ENCODE data around the gene ZNF462.

The ZNF462 gene

DNA sequence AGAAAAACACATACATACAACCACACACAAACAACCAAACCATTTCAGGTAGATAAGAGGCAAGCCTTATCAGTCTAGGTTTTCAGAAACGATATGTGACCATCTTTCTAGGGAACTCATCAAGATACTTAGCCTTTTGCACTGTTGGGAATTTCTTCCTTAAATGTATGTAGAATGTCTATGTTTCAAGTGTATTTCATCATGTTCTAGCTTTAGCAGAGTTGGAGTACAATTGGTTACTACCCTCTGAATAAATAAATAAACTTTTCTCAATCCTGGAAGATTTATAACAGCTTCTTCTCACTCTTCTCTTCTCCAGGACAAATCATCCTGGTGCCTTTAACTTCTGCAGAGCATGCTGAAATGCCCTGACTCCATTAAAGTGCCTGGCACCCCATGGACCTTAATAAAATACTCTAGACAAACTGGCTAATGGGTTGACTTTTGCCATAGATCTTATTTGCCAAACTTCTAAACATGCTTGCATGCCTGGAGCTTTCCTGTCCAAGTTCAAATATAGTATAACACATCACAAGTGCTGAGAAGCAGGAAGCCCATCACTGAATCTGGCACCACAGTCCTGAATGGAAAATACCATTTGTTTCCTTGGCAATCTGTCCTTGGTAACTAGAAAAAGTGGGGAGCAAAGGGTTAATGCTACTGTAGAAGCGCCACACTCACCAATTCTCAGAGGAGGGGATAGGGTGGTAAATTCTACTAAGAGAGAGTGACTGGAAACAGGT is 33.1 kb upstream of the ZNF462 start:
- WGBS (ENCODE audit: insufficient coverage): 100% methylated on average over 1 of the region's 2 CpGs
- no peak overlapping the region for H3K27ac ChIP-seq (ENCODE audit: insufficient read depth in 1 of 2, low read depth in 1 of 2, low read length in 2 of 2, poor library complexity in 1 of 2, severe bottlenecking in 2 of 2)
- POLR2A ChIA-PET: no interaction called here

DNA sequence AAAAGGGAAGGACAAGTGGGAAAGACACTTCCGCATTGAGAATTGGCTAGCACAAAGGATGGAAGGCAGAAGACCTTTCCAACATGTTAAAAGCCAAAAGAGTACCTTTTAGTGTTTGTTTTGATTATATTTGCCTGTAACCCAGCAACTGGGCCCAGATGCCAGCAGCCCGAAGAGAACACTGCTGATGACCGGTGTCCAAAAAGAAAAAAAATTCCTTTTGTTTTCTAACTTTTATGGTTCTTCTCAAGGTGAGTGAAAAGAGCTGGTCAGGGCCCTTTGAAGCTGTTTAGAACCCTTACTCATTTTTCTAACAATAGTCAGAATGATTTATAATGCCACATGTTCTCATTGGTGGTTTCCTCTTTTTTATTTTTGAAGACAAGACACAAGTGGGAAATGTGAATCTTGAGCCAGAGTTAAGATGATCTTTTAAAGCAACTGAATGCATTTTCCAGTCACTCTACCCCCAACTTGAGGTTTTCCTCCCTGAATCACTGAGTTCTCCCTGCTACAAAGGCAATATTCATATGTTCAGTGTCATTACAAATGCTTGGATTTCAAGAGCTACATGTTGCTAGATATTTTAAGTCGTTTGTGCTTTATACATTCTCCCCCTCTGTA is 32.3 kb upstream of the ZNF462 start:
- Histone ChIP-seq H3K27ac (ENCODE audit: insufficient read depth in 1 of 2, low read depth in 1 of 2, low read length in 2 of 2, poor library complexity in 1 of 2, severe bottlenecking in 2 of 2) (peak overlapping the region in 1 of 2 experiments; percentile 11), H3K27me3 (replicated peaks in 2 of 5; ENCODE audit: control insufficient read depth in 4 of 5, insufficient read depth in 5 of 5, low read length in 4 of 5) (no peaks in the 10 kb centered on the region), H3K4me1 (ENCODE audit: control extremely low read depth in 1 of 4, control insufficient read depth in 4 of 4, insufficient read depth in 4 of 4, low read length in 3 of 4) (peaks cover 0 to 14% (median 13%) of the 10 kb centered on the region in 4 experiments), H3K4me3 (ENCODE audit: control insufficient read depth in 1 of 7, extremely low read depth in 1 of 7, insufficient read depth in 4 of 7, low read depth in 2 of 7, low read length in 6 of 7) (no peak overlapping the region), H3K36me3 (ENCODE audit: control insufficient read depth in 4 of 4, insufficient read depth in 4 of 4, low read length in 3 of 4) (no peaks in the 10 kb centered on the region), H3K9me3 (ENCODE audit: control extremely low read depth in 1 of 5, control insufficient read depth in 4 of 5, insufficient read depth in 2 of 5, low read depth in 1 of 5, low read length in 4 of 5) (no peaks in the 10 kb centered on the region)
- peak in 2 of 3 donors; percentile 42 to 50 for DNase-seq
- POLR2A ChIA-PET: no interaction called here
- 45% methylated on average over 2 of the region's 4 CpGs for WGBS (ENCODE audit: insufficient coverage)
- CTCF ChIA-PET: no interaction called here

More for the DNA sequence above, 33.1 kb upstream of the ZNF462 start:
- H3K36me3 ChIP-seq (ENCODE audit: control insufficient read depth in 4 of 4, insufficient read depth in 4 of 4, low read length in 3 of 4): no peaks in the 10 kb centered on the region
- H3K4me1 ChIP-seq (ENCODE audit: control extremely low read depth in 1 of 4, control insufficient read depth in 4 of 4, insufficient read depth in 4 of 4, low read length in 3 of 4): peaks cover 0 to 14% (median 13%) of the 10 kb centered on the region in 4 experiments
- H3K4me3 ChIP-seq (ENCODE audit: control insufficient read depth in 1 of 7, extremely low read depth in 1 of 7, insufficient read depth in 4 of 7, low read depth in 2 of 7, low read length in 6 of 7): no peak overlapping the region
- DNase-seq: peak in 1 of 3 donors; percentile 24
- H3K9me3 ChIP-seq (ENCODE audit: control extremely low read depth in 1 of 5, control insufficient read depth in 4 of 5, insufficient read depth in 2 of 5, low read depth in 1 of 5, low read length in 4 of 5): no peaks in the 10 kb centered on the region
- CTCF ChIA-PET: no interaction called here
- H3K27me3 ChIP-seq (replicated peaks in 2 of 5; ENCODE audit: control insufficient read depth in 4 of 5, insufficient read depth in 5 of 5, low read length in 4 of 5): no peaks in the 10 kb centered on the region

DNA sequence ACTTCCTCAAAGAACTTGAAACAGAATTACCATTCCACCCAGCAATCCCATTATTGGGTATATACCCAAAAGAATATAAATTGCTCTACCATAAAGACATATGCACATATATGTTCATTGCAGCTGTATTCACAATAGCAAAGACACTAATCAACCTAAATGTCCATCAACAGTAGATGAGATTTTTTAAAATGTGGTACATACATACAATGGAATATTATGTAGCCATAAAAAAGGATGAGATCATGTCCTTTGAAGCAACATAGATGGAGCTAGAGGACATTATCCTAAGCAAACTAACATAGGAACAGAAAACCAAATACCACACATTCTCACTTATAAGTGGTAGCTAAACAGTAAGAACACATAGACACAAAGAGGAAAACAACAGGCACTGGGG is 28.1 kb upstream of the ZNF462 start:
- ChIA-PET POLR2A (no interaction called here), CTCF (no interaction called here)
- no peaks in the 10 kb centered on the region for H3K9me3 ChIP-seq (ENCODE audit: control extremely low read depth in 1 of 5, control insufficient read depth in 4 of 5, insufficient read depth in 2 of 5, low read depth in 1 of 5, low read length in 4 of 5)
- no peak overlapping the region for H3K27ac ChIP-seq (ENCODE audit: insufficient read depth in 1 of 2, low read depth in 1 of 2, low read length in 2 of 2, poor library complexity in 1 of 2, severe bottlenecking in 2 of 2)
- DNase-seq: no peak
- no peak overlapping the region for H3K4me3 ChIP-seq (ENCODE audit: control insufficient read depth in 1 of 7, extremely low read depth in 1 of 7, insufficient read depth in 4 of 7, low read depth in 2 of 7, low read length in 6 of 7)
- peaks cover 0 to 13% (median 12%) of the 10 kb centered on the region in 4 experiments for H3K4me1 ChIP-seq (ENCODE audit: control extremely low read depth in 1 of 4, control insufficient read depth in 4 of 4, insufficient read depth in 4 of 4, low read length in 3 of 4)
- no peaks in the 10 kb centered on the region for H3K36me3 ChIP-seq (ENCODE audit: control insufficient read depth in 4 of 4, insufficient read depth in 4 of 4, low read length in 3 of 4)
- H3K27me3 ChIP-seq (replicated peaks in 2 of 5; ENCODE audit: control insufficient read depth in 4 of 5, insufficient read depth in 5 of 5, low read length in 4 of 5): no peaks in the 10 kb centered on the region

DNA sequence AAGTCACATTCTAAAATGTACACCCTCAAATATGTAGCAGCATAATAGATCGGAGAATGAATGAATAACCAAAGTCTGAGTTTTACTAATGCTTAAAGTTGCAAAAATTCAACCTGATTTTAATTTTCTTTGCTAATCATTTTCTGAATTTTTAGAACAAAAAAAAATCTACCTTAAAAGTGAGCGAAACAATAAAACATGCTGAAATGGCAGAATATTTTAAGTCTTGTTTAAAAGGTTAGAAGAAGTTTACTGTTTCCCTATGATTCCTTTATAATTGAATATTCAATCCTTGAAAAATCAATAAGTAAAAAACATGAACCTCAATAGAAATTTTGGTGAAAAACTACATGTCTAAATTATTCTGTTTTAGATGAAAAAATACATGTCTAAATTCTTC is 27.1 kb upstream of the ZNF462 start:
- no peak for DNase-seq
- Histone ChIP-seq H3K36me3 (ENCODE audit: control insufficient read depth in 4 of 4, insufficient read depth in 4 of 4, low read length in 3 of 4) (no peaks in the 10 kb centered on the region), H3K4me3 (ENCODE audit: control insufficient read depth in 1 of 7, extremely low read depth in 1 of 7, insufficient read depth in 4 of 7, low read depth in 2 of 7, low read length in 6 of 7) (no peak overlapping the region), H3K27me3 (replicated peaks in 2 of 5; ENCODE audit: control insufficient read depth in 4 of 5, insufficient read depth in 5 of 5, low read length in 4 of 5) (no peaks in the 10 kb centered on the region), H3K4me1 (ENCODE audit: control extremely low read depth in 1 of 4, control insufficient read depth in 4 of 4, insufficient read depth in 4 of 4, low read length in 3 of 4) (peaks cover 0 to 4% (median 2%) of the 10 kb centered on the region in 4 experiments), H3K27ac (ENCODE audit: insufficient read depth in 1 of 2, low read depth in 1 of 2, low read length in 2 of 2, poor library complexity in 1 of 2, severe bottlenecking in 2 of 2) (no peak overlapping the region), H3K9me3 (ENCODE audit: control extremely low read depth in 1 of 5, control insufficient read depth in 4 of 5, insufficient read depth in 2 of 5, low read depth in 1 of 5, low read length in 4 of 5) (no peaks in the 10 kb centered on the region)
- ChIA-PET CTCF (no interaction called here), POLR2A (no interaction called here)
- no CpG with 5 or more reads among the region's 2 CpGs for WGBS (ENCODE audit: insufficient coverage)

DNA sequence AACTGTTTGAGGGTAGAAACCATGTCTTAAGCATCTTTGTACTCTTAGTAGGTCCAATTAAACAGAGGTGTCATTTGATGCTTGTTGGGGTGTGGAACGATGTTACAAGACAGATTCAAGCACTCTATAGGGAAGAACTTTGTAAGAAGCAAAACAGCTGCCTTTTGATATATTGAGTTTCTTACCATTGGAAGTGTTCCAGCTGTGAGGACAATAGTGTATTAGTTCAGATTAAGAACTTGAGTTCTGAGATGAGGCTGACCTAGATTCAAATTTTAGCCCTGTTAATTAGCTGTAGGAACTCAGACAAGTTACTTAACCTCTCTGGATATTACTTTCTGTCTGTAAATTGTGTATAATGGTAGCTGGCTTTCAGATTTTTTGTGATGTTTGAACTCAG is 19.6 kb upstream of the ZNF462 start:
- Histone ChIP-seq H3K4me1 (ENCODE audit: control extremely low read depth in 1 of 4, control insufficient read depth in 4 of 4, insufficient read depth in 4 of 4, low read length in 3 of 4) (no peaks in the 10 kb centered on the region), H3K36me3 (ENCODE audit: control insufficient read depth in 4 of 4, insufficient read depth in 4 of 4, low read length in 3 of 4) (no peaks in the 10 kb centered on the region), H3K27me3 (replicated peaks in 2 of 5; ENCODE audit: control insufficient read depth in 4 of 5, insufficient read depth in 5 of 5, low read length in 4 of 5) (no peaks in the 10 kb centered on the region), H3K27ac (ENCODE audit: insufficient read depth in 1 of 2, low read depth in 1 of 2, low read length in 2 of 2, poor library complexity in 1 of 2, severe bottlenecking in 2 of 2) (no peak overlapping the region), H3K4me3 (ENCODE audit: control insufficient read depth in 1 of 7, extremely low read depth in 1 of 7, insufficient read depth in 4 of 7, low read depth in 2 of 7, low read length in 6 of 7) (no peak overlapping the region), H3K9me3 (ENCODE audit: control extremely low read depth in 1 of 5, control insufficient read depth in 4 of 5, insufficient read depth in 2 of 5, low read depth in 1 of 5, low read length in 4 of 5) (no peaks in the 10 kb centered on the region)
- POLR2A ChIA-PET: no interaction called here
- DNase-seq: no peak
- CTCF ChIA-PET: no interaction called here
- WGBS (ENCODE audit: insufficient coverage): 63% methylated on average over 1 of the region's 1 CpG

DNA sequence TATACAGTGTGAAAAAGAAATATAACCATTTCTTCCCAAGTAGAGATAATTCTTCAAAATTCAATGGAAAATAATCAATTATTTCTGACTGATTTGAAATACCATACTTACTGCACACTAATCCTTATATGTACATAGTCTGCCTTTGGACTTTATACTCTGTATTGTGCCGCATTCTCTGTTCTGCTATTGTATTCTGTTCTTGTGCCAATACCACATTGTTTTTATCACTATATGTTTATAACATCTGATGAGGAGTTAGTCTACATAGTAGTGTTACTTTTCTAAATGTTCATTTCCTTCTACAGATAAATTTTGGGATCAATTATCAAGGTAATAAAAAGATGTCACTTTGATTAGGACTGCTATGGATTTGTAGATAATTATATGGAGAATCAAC is 16.7 kb upstream of the ZNF462 start:
- Histone ChIP-seq H3K4me1 (ENCODE audit: control extremely low read depth in 1 of 4, control insufficient read depth in 4 of 4, insufficient read depth in 4 of 4, low read length in 3 of 4) (no peaks in the 10 kb centered on the region), H3K9me3 (ENCODE audit: control extremely low read depth in 1 of 5, control insufficient read depth in 4 of 5, insufficient read depth in 2 of 5, low read depth in 1 of 5, low read length in 4 of 5) (no peaks in the 10 kb centered on the region), H3K27ac (ENCODE audit: insufficient read depth in 1 of 2, low read depth in 1 of 2, low read length in 2 of 2, poor library complexity in 1 of 2, severe bottlenecking in 2 of 2) (no peak overlapping the region), H3K36me3 (ENCODE audit: control insufficient read depth in 4 of 4, insufficient read depth in 4 of 4, low read length in 3 of 4) (no peaks in the 10 kb centered on the region), H3K4me3 (ENCODE audit: control insufficient read depth in 1 of 7, extremely low read depth in 1 of 7, insufficient read depth in 4 of 7, low read depth in 2 of 7, low read length in 6 of 7) (no peak overlapping the region), H3K27me3 (replicated peaks in 2 of 5; ENCODE audit: control insufficient read depth in 4 of 5, insufficient read depth in 5 of 5, low read length in 4 of 5) (no peaks in the 10 kb centered on the region)
- POLR2A ChIA-PET: no interaction called here
- CTCF ChIA-PET: no interaction called here
- WGBS (ENCODE audit: insufficient coverage): no CpG with 5 or more reads among the region's 1 CpG
- no peak for DNase-seq

DNA sequence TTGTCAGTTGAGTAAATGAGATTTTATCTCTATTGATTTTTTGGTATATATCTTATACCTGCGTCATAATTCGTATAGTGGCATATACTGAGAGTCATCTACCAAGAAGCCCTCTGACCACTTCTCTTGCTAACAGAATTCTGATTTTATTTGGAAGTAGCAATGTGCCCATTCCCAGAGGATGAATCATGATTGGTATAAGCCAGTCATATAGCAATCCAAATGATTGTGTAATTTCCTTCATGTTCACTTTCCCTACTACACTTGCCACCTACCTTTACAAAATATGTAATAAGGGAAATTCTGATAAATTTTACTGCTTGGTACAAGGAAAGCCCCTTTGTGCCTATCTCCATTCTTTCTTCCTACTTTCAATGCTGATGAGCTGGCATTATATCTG is 16.1 kb upstream of the ZNF462 start:
- no peaks in the 10 kb centered on the region for H3K27me3 ChIP-seq (replicated peaks in 2 of 5; ENCODE audit: control insufficient read depth in 4 of 5, insufficient read depth in 5 of 5, low read length in 4 of 5)
- no peak for DNase-seq
- POLR2A ChIA-PET: no interaction called here
- no peaks in the 10 kb centered on the region for H3K36me3 ChIP-seq (ENCODE audit: control insufficient read depth in 4 of 4, insufficient read depth in 4 of 4, low read length in 3 of 4)
- no peaks in the 10 kb centered on the region for H3K9me3 ChIP-seq (ENCODE audit: control extremely low read depth in 1 of 5, control insufficient read depth in 4 of 5, insufficient read depth in 2 of 5, low read depth in 1 of 5, low read length in 4 of 5)
- no peak overlapping the region for H3K4me3 ChIP-seq (ENCODE audit: control insufficient read depth in 1 of 7, extremely low read depth in 1 of 7, insufficient read depth in 4 of 7, low read depth in 2 of 7, low read length in 6 of 7)
- H3K27ac ChIP-seq (ENCODE audit: insufficient read depth in 1 of 2, low read depth in 1 of 2, low read length in 2 of 2, poor library complexity in 1 of 2, severe bottlenecking in 2 of 2): no peak overlapping the region
- H3K4me1 ChIP-seq (ENCODE audit: control extremely low read depth in 1 of 4, control insufficient read depth in 4 of 4, insufficient read depth in 4 of 4, low read length in 3 of 4): no peaks in the 10 kb centered on the region
- WGBS (ENCODE audit: insufficient coverage): no CpG with 5 or more reads among the region's 2 CpGs
- CTCF ChIA-PET: no interaction called here

All from common myeloid progenitor, CD34-positive (primary cell).